IMR-90 (cell line): Measurements from ENCODE around the gene C3orf52.

ENCODE experiments used
- CTCF ChIP-seq: conservative IDR thresholded peaks from 2 replicates; pipeline ENCODE4 v1.5.1; 2012; ENCODE audit warnings: mild to moderate bottlenecking, low read depth, low read length, improper control_type of control experiment
- MAFK ChIP-seq: IDR thresholded peaks from 2 replicates; pipeline ENCODE4 v1.6.1; 2012; ENCODE audit warnings: low read depth, low read length, improper control_type of control experiment
- MAZ ChIP-seq: IDR thresholded peaks from 2 replicates; pipeline ENCODE4 v1.6.1; 2012; ENCODE audit warnings: low read depth, mild to moderate bottlenecking, low read length, improper control_type of control experiment, moderate library complexity, borderline replicate concordance
- POLR2A ChIP-seq: IDR thresholded peaks from 2 replicates; pipeline ENCODE4 v1.6.1; 2012; ENCODE audit warnings: mild to moderate bottlenecking, low read depth, low read length
- RFX5 ChIP-seq: IDR thresholded peaks from 2 replicates; pipeline ENCODE4 v1.8.0; 2012; ENCODE audit warnings: low read depth, mild to moderate bottlenecking, low read length, moderate library complexity

DNA sequence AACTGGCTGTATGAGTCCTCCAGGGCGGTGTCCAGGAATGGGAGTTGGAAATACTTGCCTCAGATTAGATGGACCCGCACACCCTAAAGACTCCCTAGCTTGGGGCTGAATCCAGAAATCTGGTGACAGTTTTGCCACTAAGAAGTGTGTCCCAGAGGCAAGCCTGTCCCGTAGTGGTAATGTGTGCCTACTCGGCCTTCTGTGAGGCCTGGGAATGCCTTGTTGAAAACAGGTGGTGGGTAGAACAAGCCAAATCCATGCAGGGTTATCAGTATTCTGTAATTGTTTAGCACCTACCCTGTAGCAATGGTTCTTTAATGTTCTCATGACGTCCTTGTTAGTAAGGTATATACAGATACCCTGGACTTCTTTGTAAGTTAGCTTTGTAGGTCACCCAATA is 1.6 kb downstream of the C3orf52 start:
- TF ChIP-seq CTCF (no peak), RFX5 (no peak), MAFK (no peak), MAZ (no peak), POLR2A (no peak)
